Measurements from ENCODE around the gene GSTM2.

GRCh38 chr1:109657970-109658369 is 9.9 kb upstream of the GSTM2 start:
- TF ChIP-seq CTCF (IDR thresholded peaks at IDR 0.05 in 8 of 11, conservative IDR thresholded peaks at IDR 0.05 in 3 of 11) (no peak), POLR2A (IDR thresholded peaks at IDR 0.05) (no peak)

Data from spleen (tissue), 7 donors.